Measurements from ENCODE around the gene PRR35. TPM values are rescaled to one million over a fixed set of nuclear protein-coding genes. Genes with fewer than 3 reads are reported as not detected.
"Not testable (repeated sequence)": the region's sequence is repeated elsewhere in the genome, so short reads cannot be mapped to it uniquely, and the experiment has no call there.

The PRR35 gene
- total and polyA plus RNA-seq, 5 donors from 2014 or later, result not detected

GRCh38 chr16:596736-597060 lies 36.5 kb downstream of the PRR35 start:
- Mint-ChIP-seq H3K36me3 (peaks cover 12% of the 10 kb centered on the region), H3K4me1 (peaks cover 0 to 39% (median 12%) of the 10 kb centered on the region in 4 donors), H3K27me3 (no peaks in the 10 kb centered on the region), H3K27ac (no peak overlapping the region), H3K4me3 (peak overlapping the region in 1 of 4 donors; percentile 68), H3K9me3 (peaks cover 0 to 2% (median 0%) of the 10 kb centered on the region in 7 donors)
- Histone ChIP-seq H3K4me1 (ENCODE audit: control insufficient read depth, insufficient read depth, low read length, poor library complexity, severe bottlenecking) (peaks cover 4% of the 10 kb centered on the region), H3K9me3 (ENCODE audit: control insufficient read depth in 2 of 2, low read length in 2 of 2) (no peaks in the 10 kb centered on the region), H3K27ac (ENCODE audit: insufficient read depth, low read length, poor library complexity, severe bottlenecking) (no peak overlapping the region), H3K4me3 (ENCODE audit: low read depth, low read length) (no peak overlapping the region), H3K27me3 (ENCODE audit: control insufficient read depth, insufficient read depth, low read length) (no peaks in the 10 kb centered on the region), H3K36me3 (ENCODE audit: control insufficient read depth, insufficient read depth, low read length) (no peaks in the 10 kb centered on the region)
- ATAC-seq (ENCODE audit: low read depth in 2 of 2), result no peak
- DNase-seq, result no peak

- H3K27me3 ChIP-seq (ENCODE audit: control insufficient read depth, insufficient read depth, low read length); H3K9me3 Mint-ChIP-seq; H3K36me3 ChIP-seq (ENCODE audit: control insufficient read depth, insufficient read depth, low read length); H3K4me3 Mint-ChIP-seq; H3K9me3 ChIP-seq (ENCODE audit: control insufficient read depth in 2 of 2, low read length in 2 of 2); H3K27ac ChIP-seq (ENCODE audit: insufficient read depth, low read length, poor library complexity, severe bottlenecking); H3K27ac Mint-ChIP-seq; ATAC-seq (ENCODE audit: low read depth in 2 of 2); H3K27me3 Mint-ChIP-seq; H3K4me1 ChIP-seq (ENCODE audit: control insufficient read depth, insufficient read depth, low read length, poor library complexity, severe bottlenecking); H3K4me3 ChIP-seq (ENCODE audit: low read depth, low read length); DNase-seq: not testable (repeated sequence)
- Mint-ChIP-seq H3K4me1 (peaks cover 0 to 31% (median 8%) of the 10 kb centered on the region in 4 donors), H3K36me3 (peaks cover 12% of the 10 kb centered on the region)
Measured at GRCh38 chr16:597655-598054, 37.5 kb downstream of the PRR35 start.

- peaks cover 0 to 2% (median 0%) of the 10 kb centered on the region in 7 donors for H3K9me3 Mint-ChIP-seq
- no peak overlapping the region for H3K4me3 ChIP-seq (ENCODE audit: low read depth, low read length)
- H3K27ac ChIP-seq (ENCODE audit: insufficient read depth, low read length, poor library complexity, severe bottlenecking), result no peak overlapping the region
- no peaks in the 10 kb centered on the region for H3K9me3 ChIP-seq (ENCODE audit: control insufficient read depth in 2 of 2, low read length in 2 of 2)
- peaks cover 17% of the 10 kb centered on the region for H3K36me3 Mint-ChIP-seq
- H3K4me3 Mint-ChIP-seq, result no peak overlapping the region
- no peak for DNase-seq
- ATAC-seq (ENCODE audit: low read depth in 2 of 2), result no peak
- H3K27ac Mint-ChIP-seq, result no peak overlapping the region
- no peaks in the 10 kb centered on the region for H3K27me3 Mint-ChIP-seq
- H3K4me1 ChIP-seq (ENCODE audit: control insufficient read depth, insufficient read depth, low read length, poor library complexity, severe bottlenecking), result no peaks in the 10 kb centered on the region
- H3K4me1 Mint-ChIP-seq, result peaks cover 0 to 25% (median 8%) of the 10 kb centered on the region in 4 donors
- no peaks in the 10 kb centered on the region for H3K36me3 ChIP-seq (ENCODE audit: control insufficient read depth, insufficient read depth, low read length)
- no peaks in the 10 kb centered on the region for H3K27me3 ChIP-seq (ENCODE audit: control insufficient read depth, insufficient read depth, low read length)
Measured at GRCh38 chr16:598823-599739, 38.9 kb downstream of the PRR35 start.

GRCh38 chr16:600781-601180 lies 40.6 kb downstream of the PRR35 start:
- H3K27me3 Mint-ChIP-seq, result no peaks in the 10 kb centered on the region
- H3K4me1 ChIP-seq (ENCODE audit: control insufficient read depth, insufficient read depth, low read length, poor library complexity, severe bottlenecking), result no peaks in the 10 kb centered on the region
- peak in 1 of 3 donors; percentile 25 for DNase-seq
- no peak overlapping the region for H3K27ac ChIP-seq (ENCODE audit: insufficient read depth, low read length, poor library complexity, severe bottlenecking)
- H3K36me3 ChIP-seq (ENCODE audit: control insufficient read depth, insufficient read depth, low read length), result no peaks in the 10 kb centered on the region
- H3K27me3 ChIP-seq (ENCODE audit: control insufficient read depth, insufficient read depth, low read length), result no peaks in the 10 kb centered on the region
- H3K9me3 ChIP-seq (ENCODE audit: control insufficient read depth in 2 of 2, low read length in 2 of 2), result no peaks in the 10 kb centered on the region
- H3K27ac Mint-ChIP-seq, result peak overlapping the region in 1 of 3 donors; percentile 62
- no peak overlapping the region for H3K4me3 Mint-ChIP-seq
- no peak for ATAC-seq (ENCODE audit: low read depth in 2 of 2)
- H3K4me3 ChIP-seq (ENCODE audit: low read depth, low read length), result no peak overlapping the region
- H3K9me3 Mint-ChIP-seq, result peaks cover 0 to 5% (median 0%) of the 10 kb centered on the region in 7 donors
- peaks cover 15% of the 10 kb centered on the region for H3K36me3 Mint-ChIP-seq
- peaks cover 0 to 15% (median 7%) of the 10 kb centered on the region in 4 donors for H3K4me1 Mint-ChIP-seq

- no peaks in the 10 kb centered on the region for H3K27me3 ChIP-seq (ENCODE audit: control insufficient read depth, insufficient read depth, low read length)
- no peak overlapping the region for H3K27ac Mint-ChIP-seq
- no peaks in the 10 kb centered on the region for H3K9me3 ChIP-seq (ENCODE audit: control insufficient read depth in 2 of 2, low read length in 2 of 2)
- H3K36me3 Mint-ChIP-seq, result peaks cover 8% of the 10 kb centered on the region
- H3K4me1 ChIP-seq (ENCODE audit: control insufficient read depth, insufficient read depth, low read length, poor library complexity, severe bottlenecking), result no peaks in the 10 kb centered on the region
- H3K36me3 ChIP-seq (ENCODE audit: control insufficient read depth, insufficient read depth, low read length), result no peaks in the 10 kb centered on the region
- no peak overlapping the region for H3K27ac ChIP-seq (ENCODE audit: insufficient read depth, low read length, poor library complexity, severe bottlenecking)
- no peak overlapping the region for H3K4me3 Mint-ChIP-seq
- ATAC-seq (ENCODE audit: low read depth in 2 of 2), result no peak
- no peak for DNase-seq
- H3K9me3 Mint-ChIP-seq, result peaks cover 0 to 5% (median 0%) of the 10 kb centered on the region in 7 donors
- H3K4me1 Mint-ChIP-seq, result peaks cover 0 to 11% (median 5%) of the 10 kb centered on the region in 4 donors
- no peaks in the 10 kb centered on the region for H3K27me3 Mint-ChIP-seq
- H3K4me3 ChIP-seq (ENCODE audit: low read depth, low read length), result no peak overlapping the region
Measured at GRCh38 chr16:603933-604332, 43.7 kb downstream of the PRR35 start.

- Histone ChIP-seq H3K9me3 (ENCODE audit: control insufficient read depth in 2 of 2, low read length in 2 of 2) (no peaks in the 10 kb centered on the region), H3K4me1 (ENCODE audit: control insufficient read depth, insufficient read depth, low read length, poor library complexity, severe bottlenecking) (no peaks in the 10 kb centered on the region), H3K27me3 (ENCODE audit: control insufficient read depth, insufficient read depth, low read length) (no peaks in the 10 kb centered on the region), H3K36me3 (ENCODE audit: control insufficient read depth, insufficient read depth, low read length) (no peaks in the 10 kb centered on the region), H3K4me3 (ENCODE audit: low read depth, low read length) (no peak overlapping the region), H3K27ac (ENCODE audit: insufficient read depth, low read length, poor library complexity, severe bottlenecking) (no peak overlapping the region)
- DNase-seq, result no peak
- no peaks in the 10 kb centered on the region for H3K27me3 Mint-ChIP-seq
- H3K4me3 Mint-ChIP-seq, result no peak overlapping the region
- ATAC-seq (ENCODE audit: low read depth in 2 of 2), result no peak
- H3K36me3 Mint-ChIP-seq, result peaks cover 8% of the 10 kb centered on the region
- H3K27ac Mint-ChIP-seq, result no peak overlapping the region
- peaks cover 0 to 5% (median 0%) of the 10 kb centered on the region in 7 donors for H3K9me3 Mint-ChIP-seq
- peaks cover 3 to 18% (median 10%) of the 10 kb centered on the region in 4 donors for H3K4me1 Mint-ChIP-seq
Measured at GRCh38 chr16:606656-607307, 46.6 kb downstream of the PRR35 start.

- Histone ChIP-seq H3K9me3 (ENCODE audit: control insufficient read depth in 2 of 2, low read length in 2 of 2) (no peaks in the 10 kb centered on the region), H3K27ac (ENCODE audit: insufficient read depth, low read length, poor library complexity, severe bottlenecking) (no peak overlapping the region), H3K4me3 (ENCODE audit: low read depth, low read length) (no peak overlapping the region), H3K36me3 (ENCODE audit: control insufficient read depth, insufficient read depth, low read length) (no peaks in the 10 kb centered on the region), H3K4me1 (ENCODE audit: control insufficient read depth, insufficient read depth, low read length, poor library complexity, severe bottlenecking) (no peaks in the 10 kb centered on the region), H3K27me3 (ENCODE audit: control insufficient read depth, insufficient read depth, low read length) (no peaks in the 10 kb centered on the region)
- no peak overlapping the region for H3K27ac Mint-ChIP-seq
- peaks cover 0 to 5% (median 0%) of the 10 kb centered on the region in 7 donors for H3K9me3 Mint-ChIP-seq
- no peak for ATAC-seq (ENCODE audit: low read depth in 2 of 2)
- peak in 1 of 3 donors; percentile 18 for DNase-seq
- H3K4me1 Mint-ChIP-seq, result peaks cover 3 to 18% (median 10%) of the 10 kb centered on the region in 4 donors
- H3K4me3 Mint-ChIP-seq, result no peak overlapping the region
- peaks cover 8% of the 10 kb centered on the region for H3K36me3 Mint-ChIP-seq
- no peaks in the 10 kb centered on the region for H3K27me3 Mint-ChIP-seq
Measured at GRCh38 chr16:608019-608418, 47.8 kb downstream of the PRR35 start.

Data from CD4-positive, CD25-positive, alpha-beta regulatory T cell (primary cell).